22Rv1 (cell line): Measurements from ENCODE around the gene ANKLE2.

Source experiments
- CTCF ChIP-seq: fragments of 450-650 bp; IDR thresholded peaks from 2 replicates; pipeline ENCODE4 v1.5.1; 2017; ENCODE audit warnings: mild to moderate bottlenecking
- ZFX ChIP-seq: fragments of 450-650 bp; IDR thresholded peaks from 2 replicates; pipeline ENCODE4 v1.6.1; 2017; ENCODE audit warnings: antibody characterized with exemption, borderline replicate concordance

- TF ChIP-seq CTCF = no peak
- no peak for TF ChIP-seq ZFX
These were observed 9.7 kb upstream of the ANKLE2 start for GRCh38 chr12:132771126-132771838.
